Upper lobe of left lung (tissue), 6 donors: ENCODE results near the gene KCNJ16. TPM values are rescaled to one million over a fixed set of nuclear protein-coding genes. Genes with fewer than 3 reads are reported as not detected.

Experiments used
- ATAC-seq, 2 donors: fragments of 200-7000 bp; cut with Tn5 transposase; one replicate each; pipeline ENCODE4 v1.9.1; 2022; ENCODE audit warnings: mild to moderate bottlenecking in 2 of 2, moderate library complexity in 2 of 2; ENCODE audit not compliant: low FRiP score in 2 of 2
- DNase-seq, 2 donors: peaks; one replicate each; pipeline ENCODE4 v3.0.0-alpha.2; 2019 to 2020
- H3K27ac ChIP-seq, 4 donors: fragments of 200-600 bp; sonication (generic); one replicate each; pipeline ENCODE4 v1.5.1; 2016 to 2019
- H3K27me3 ChIP-seq, 4 donors: fragments of 200-600 bp; sonication (generic); one replicate each; pipeline ENCODE4 v1.5.1; 2017 to 2019
- H3K36me3 ChIP-seq, 4 donors: fragments of 200-600 bp; sonication (generic); one replicate each; pipeline ENCODE4 v1.5.1; 2016 to 2019
- H3K4me1 ChIP-seq, 4 donors: fragments of 200-600 bp; sonication (generic); one replicate each; pipeline ENCODE4 v1.5.1; 2018 to 2019
- H3K4me3 ChIP-seq, 4 donors: fragments of 200-600 bp; sonication (generic); one replicate each; pipeline ENCODE4 v1.5.1; 2017 to 2019; ENCODE audit warnings: mild to moderate bottlenecking in 2 of 4, moderate library complexity in 1 of 4
- H3K9me3 ChIP-seq, 4 donors: fragments of 200-600 bp; sonication (generic); one replicate each; pipeline ENCODE4 v1.5.1; 2018 to 2019
- CTCF ChIP-seq, 6 experiments: fragments of 450-650 bp in 4 of 6; fragments of 200-600 bp in 2 of 6; sonication (generic) in 2 of 6; IDR thresholded peaks; one replicate each; pipeline ENCODE4 v1.5.1; 2016 to 2019; ENCODE audit warnings: antibody characterized with exemption in 6 of 6
- EP300 ChIP-seq, 4 donors: sonication (generic); formaldehyde crosslinking; IDR thresholded peaks; one replicate each; pipeline ENCODE4 v1.5.1; 2017; ENCODE audit warnings: antibody characterized with exemption in 4 of 4, control low read depth in 2 of 4
- POLR2A ChIP-seq, 4 donors: fragments of 450-650 bp; IDR thresholded peaks; one replicate each; pipeline ENCODE4 v1.5.1; 2016 to 2017; ENCODE audit warnings: antibody characterized with exemption in 4 of 4, mild to moderate bottlenecking in 2 of 4
- POLR2AphosphoS5 ChIP-seq, 2 donors: sonication (generic); formaldehyde crosslinking; IDR thresholded peaks; one replicate each; pipeline ENCODE4 v1.5.1; 2017; ENCODE audit warnings: antibody characterized with exemption in 2 of 2
- WGBS, 2 donors: methylation state at CpG; one replicate each; pipeline ENCODE4 v1.1.5; 2017 to 2018; 5-methylcytosine and 5-hydroxymethylcytosine counted together
- total RNA-seq, 6 donors: library from RNA; depleted of rRNA in 4 of 6; stranded (reverse); fragments of >200 nt in 4 of 6; gene quantifications; one replicate each; pipeline versions ENCODE4 v1.1.0 to v1.2.1, GENCODE V29; 2016 to 2021
- donor health status: DM: no; HTN: no; CAD: no; lungs with moderate emphysema.
- donor health status: DM: no; HTN: yes; CAD: no; lungs with severe emphysema.

The KCNJ16 gene
- total RNA-seq, 6 donors from 2014 or later: 0.20 to 1.4 (median 0.59) TPM; not detected in 1

GRCh38 chr17:70080541-70081347 lies 5.7 kb downstream of the KCNJ16 start:
- Histone ChIP-seq H3K4me3 (no peak overlapping the region), H3K9me3 (no peaks in the 10 kb centered on the region), H3K27ac (no peak overlapping the region), H3K4me1 (no peaks in the 10 kb centered on the region), H3K36me3 (no peaks in the 10 kb centered on the region), H3K27me3 (no peaks in the 10 kb centered on the region)
- no peak for TF ChIP-seq CTCF (IDR thresholded peaks at IDR 0.05)
- TF ChIP-seq POLR2A (IDR thresholded peaks at IDR 0.05): no peak
- TF ChIP-seq POLR2AphosphoS5 (IDR thresholded peaks at IDR 0.05): no peak
- TF ChIP-seq EP300 (IDR thresholded peaks at IDR 0.05): no peak
- peak in 1 of 2 donors; percentile 65 for ATAC-seq
- DNase-seq: no peak
- WGBS, 2 donors: 72% methylated on average over 7 of the region's 7 CpGs

GRCh38 chr17:70081885-70082284 lies 6.9 kb downstream of the KCNJ16 start:
- H3K27me3 ChIP-seq: no peaks in the 10 kb centered on the region
- no peak overlapping the region for H3K27ac ChIP-seq
- H3K4me3 ChIP-seq: no peak overlapping the region

GRCh38 chr17:70084476-70084875 lies 9.5 kb downstream of the KCNJ16 start:
- 54 to 68% methylated on average over 4 of the region's 4 CpGs for WGBS, 2 donors
- Histone ChIP-seq H3K36me3 (no peaks in the 10 kb centered on the region), H3K9me3 (no peaks in the 10 kb centered on the region), H3K4me1 (no peaks in the 10 kb centered on the region), H3K4me3 (no peak overlapping the region), H3K27me3 (no peaks in the 10 kb centered on the region), H3K27ac (no peak overlapping the region)
- no peak for DNase-seq
- no peak for ATAC-seq
- TF ChIP-seq CTCF (IDR thresholded peaks at IDR 0.05): no peak
- no peak for TF ChIP-seq POLR2AphosphoS5 (IDR thresholded peaks at IDR 0.05)
- no peak for TF ChIP-seq EP300 (IDR thresholded peaks at IDR 0.05)
- TF ChIP-seq POLR2A (IDR thresholded peaks at IDR 0.05): no peak

More at GRCh38 chr17:70081885-70082284, 6.9 kb downstream of the KCNJ16 start:
- Histone ChIP-seq H3K9me3 (no peaks in the 10 kb centered on the region), H3K36me3 (no peaks in the 10 kb centered on the region), H3K4me1 (no peaks in the 10 kb centered on the region)
- DNase-seq: no peak
- ATAC-seq: no peak
- TF ChIP-seq CTCF (IDR thresholded peaks at IDR 0.05): no peak
- no peak for TF ChIP-seq POLR2A (IDR thresholded peaks at IDR 0.05)
- TF ChIP-seq EP300 (IDR thresholded peaks at IDR 0.05): no peak
- TF ChIP-seq POLR2AphosphoS5 (IDR thresholded peaks at IDR 0.05): no peak
- 44 to 59% methylated on average over 1 of the region's 1 CpG for WGBS, 2 donors

- Histone ChIP-seq H3K9me3 (no peaks in the 10 kb centered on the region), H3K36me3 (no peaks in the 10 kb centered on the region), H3K27me3 (no peaks in the 10 kb centered on the region), H3K4me1 (no peaks in the 10 kb centered on the region), H3K4me3 (no peak overlapping the region), H3K27ac (no peak overlapping the region)
- 54 to 57% methylated on average over 2 of the region's 2 CpGs for WGBS, 2 donors
- DNase-seq (no peak), ATAC-seq (no peak)
- no peak for TF ChIP-seq POLR2AphosphoS5 (IDR thresholded peaks at IDR 0.05)
- no peak for TF ChIP-seq EP300 (IDR thresholded peaks at IDR 0.05)
- TF ChIP-seq POLR2A (IDR thresholded peaks at IDR 0.05): no peak
- no peak for TF ChIP-seq CTCF (IDR thresholded peaks at IDR 0.05)
These were observed 11.5 kb downstream of the KCNJ16 start for GRCh38 chr17:70086516-70086915.
